Stomach (tissue), 19 donors: ENCODE measurements around the gene CINP. TPM values are rescaled to one million over a fixed set of nuclear protein-coding genes. Genes with fewer than 3 reads are reported as not detected.

Source experiments
- DNase-seq, 2 donors: peaks; one replicate each; pipeline versions ENCODE4 v3.0.0 to v3.0.0-alpha.2; 2013 to 2019
- H3K27ac ChIP-seq, 5 donors: fragments of 200-600 bp in 4 of 5; sonication (generic) in 4 of 5; one replicate each; pipeline ENCODE4 v1.5.1; 2013 to 2019; ENCODE audit warnings: mild to moderate bottlenecking in 1 of 5, moderate library complexity in 1 of 5
- H3K27me3 ChIP-seq, 3 donors: fragments of 200-600 bp; sonication (generic); one replicate each; pipeline ENCODE4 v1.5.1; 2017 to 2019; ENCODE audit warnings: mixed run types in 1 of 3
- H3K36me3 ChIP-seq, 4 donors: fragments of 200-600 bp; sonication (generic); 1 replicate in 3 of 4; 2 replicates in 1 of 4; pipeline ENCODE4 v1.5.1; 2016 to 2019
- H3K4me1 ChIP-seq, 4 donors: fragments of 200-600 bp; sonication (generic); one replicate each; pipeline ENCODE4 v1.5.1; 2016 to 2019
- H3K4me3 ChIP-seq, 4 donors: fragments of 200-600 bp; sonication (generic) in 3 of 4; one replicate each; pipeline ENCODE4 v1.5.1; 2016 to 2019; ENCODE audit warnings: mild to moderate bottlenecking in 1 of 4
- H3K9me3 ChIP-seq, 4 donors: fragments of 200-600 bp; sonication (generic); one replicate each; pipeline ENCODE4 v1.5.1; 2016 to 2019
- CTCF ChIP-seq, 7 experiments: fragments of 450-650 bp in 4 of 7; fragments of 200-600 bp in 3 of 7; sonication (generic) in 3 of 7; IDR thresholded peaks; one replicate each; pipeline ENCODE4 v1.5.1; 2016 to 2019; ENCODE audit warnings: antibody characterized with exemption in 7 of 7, control low read depth in 2 of 7, mild to moderate bottlenecking in 1 of 7
- EP300 ChIP-seq: sonication (generic); formaldehyde crosslinking; IDR thresholded peaks from one replicate; pipeline ENCODE4 v1.6.1; 2017; ENCODE audit warnings: antibody characterized with exemption
- POLR2A ChIP-seq, 4 donors: fragments of 450-650 bp; IDR thresholded peaks; one replicate each; pipeline ENCODE4 v1.6.1; 2016; ENCODE audit warnings: antibody characterized with exemption in 4 of 4, control low read depth in 2 of 4, mild to moderate bottlenecking in 1 of 4, moderate library complexity in 1 of 4
- POLR2AphosphoS5 ChIP-seq, 3 donors: sonication (generic); formaldehyde crosslinking; IDR thresholded peaks; one replicate each; pipeline ENCODE4 v1.6.1; 2016; ENCODE audit warnings: antibody characterized with exemption in 3 of 3
- WGBS, 5 donors: extraction: QIAGEN DNeasy Blood & Tissue Kit in 3 of 5; methylation state at CpG; one replicate each; pipeline versions ENCODE4 v1.1.5 to v1.1.7; 2013 to 2018; 5-methylcytosine and 5-hydroxymethylcytosine counted together
- intact Hi-C: fragments of 100-400 bp; cut with DNase I; formaldehyde crosslinking; loops from one replicate; pipeline ENCODE4 v1.15.1; 2023; ENCODE audit warnings: low total_unique reads
- long read RNA-seq, 10 donors: transcript quantifications; one replicate each; lab custom pipeline, GENCODE V29; 2026
- polyA plus RNA-seq, 3 donors: library from polyadenylated mRNA; stranded (reverse); fragments of 200-250 nt; gene quantifications; one replicate each; pipeline ENCODE4 v1.2.3, GENCODE V29; 2013
- total RNA-seq, 5 donors: library from RNA; depleted of rRNA; stranded (reverse); fragments of >200 nt; gene quantifications; one replicate each; pipeline versions ENCODE4 v1.1.0 to v1.2.3, GENCODE V29; 2014 to 2016
- donor health status: healthy with polysubstance abuse.
- donor health status: Bipolar disorder and iron deficiency.
- donor health status: healthy.

The CINP gene
- total RNA-seq (10 to 100 TPM in 3 of 5 donors, 1 to 10 TPM in 1, under 1 TPM in 1; 0.29 to 56.2 (median 13.8) TPM), polyA plus RNA-seq (10 to 100 TPM; 38.7 to 65.5 (median 44.0) TPM)
- long read RNA-seq, donor 1, full-length matches to known transcripts, result 6 of 6 reads
- long read RNA-seq, donor 1, partial matches to known transcripts, result 0 of 6 reads
- long read RNA-seq, donor 1, other reads (novel, unspliced or antisense), result 0 of 6 reads
- long read RNA-seq, donor 2, transcript CINP-201 (5 exons, 955 nt), result major isoform, 7 of 7 reads
- long read RNA-seq, donor 2, partial matches to known transcripts, result 0 of 7 reads
- long read RNA-seq, donor 2, other reads (novel, unspliced or antisense), result 0 of 7 reads
- long read RNA-seq, donor 3, transcript CINP-201 (5 exons, 955 nt), result major isoform, 5 of 6 reads
- long read RNA-seq, donor 3, partial matches to known transcripts, result 0 of 6 reads
- long read RNA-seq, donor 3, other reads (novel, unspliced or antisense), result 0 of 6 reads
- long read RNA-seq, donor 4, result 0 reads
- long read RNA-seq, donor 5, full-length matches to known transcripts, result 16 of 16 reads
- long read RNA-seq, donor 5, partial matches to known transcripts, result 0 of 16 reads
- long read RNA-seq, donor 5, other reads (novel, unspliced or antisense), result 0 of 16 reads
- long read RNA-seq, donor 6, full-length matches to known transcripts, result 32 of 32 reads
- long read RNA-seq, donor 6, partial matches to known transcripts, result 0 of 32 reads
- long read RNA-seq, donor 6, other reads (novel, unspliced or antisense), result 0 of 32 reads
- long read RNA-seq, donor 7, transcript CINP-201 (5 exons, 955 nt), result major isoform, 14 of 14 reads
- long read RNA-seq, donor 7, partial matches to known transcripts, result 0 of 14 reads
- long read RNA-seq, donor 7, other reads (novel, unspliced or antisense), result 0 of 14 reads
- long read RNA-seq, donor 8, transcript CINP-201 (5 exons, 955 nt), result major isoform, 18 of 21 reads
- long read RNA-seq, donor 8, partial matches to known transcripts, result 0 of 21 reads
- long read RNA-seq, donor 8, other reads (novel, unspliced or antisense), result 0 of 21 reads
- long read RNA-seq, donor 9, transcript CINP-201 (5 exons, 955 nt), result major isoform, 10 of 11 reads
- long read RNA-seq, donor 9, partial matches to known transcripts, result 0 of 11 reads
- long read RNA-seq, donor 9, other reads (novel, unspliced or antisense), result 0 of 11 reads
- long read RNA-seq, donor 10, transcript CINP-201 (5 exons, 955 nt), result major isoform, 8 of 8 reads
- long read RNA-seq, donor 10, partial matches to known transcripts, result 0 of 8 reads
- long read RNA-seq, donor 10, other reads (novel, unspliced or antisense), result 0 of 8 reads

GRCh38 chr14:102362545-102363181 lies at the start of gene CINP, which contains the start of gene TECPR2:
TSS of gene CINP (minus strand) at chr14:102362890. CDS start at chr14:102362851, 39 bp downstream.
TSS of gene TECPR2 (plus strand) at chr14:102362941. CDS start at chr14:102376722, 13,781 bp downstream.
- Histone ChIP-seq H3K4me3 (peak within 1 kb of the TSS; percentile 88 to 96 (median 94)), H3K4me1 (peaks cover 18 to 47% (median 33%) of the 10 kb centered on the region in 4 donors), H3K9me3 (no peaks in the 10 kb centered on the region), H3K36me3 (peaks cover 5 to 27% (median 18%) of the 10 kb centered on the region in 4 donors), H3K27me3 (no peaks in the 10 kb centered on the region), H3K27ac (peak within 1 kb of the TSS; percentile 87 to 99 (median 96))
- DNase-seq, result peak; percentile 99
- 0 to 1% (median 1%) methylated on average over 31 to 58 of the region's 58 CpGs for WGBS, 5 donors
- intact Hi-C loops, result no loop called here
- no peak for TF ChIP-seq EP300
- peak in 2 of 4 donors; percentile 14 to 29 for TF ChIP-seq POLR2A (IDR thresholded peaks at IDR 0.05)
- peak; percentile 75 to 88 (median 85) for TF ChIP-seq POLR2AphosphoS5 (IDR thresholded peaks at IDR 0.05)
- TF ChIP-seq CTCF (IDR thresholded peaks at IDR 0.05), result no peak

GRCh38 chr14:102408724-102409123 lies 46.0 kb upstream of the CINP start:
- H3K9me3 ChIP-seq, result peaks cover 0 to 3% (median 0%) of the 10 kb centered on the region in 4 donors
- TF ChIP-seq CTCF (IDR thresholded peaks at IDR 0.05) (no peak), POLR2AphosphoS5 (IDR thresholded peaks at IDR 0.05) (peak in 1 of 3 donors; percentile 21)
- DNase-seq, result peak in 1 of 2 donors; percentile 21
- H3K36me3 ChIP-seq, result peaks cover 0 to 42% (median 35%) of the 10 kb centered on the region in 4 donors
- H3K4me1 ChIP-seq, result peaks cover 0 to 8% (median 0%) of the 10 kb centered on the region in 4 donors
- intact Hi-C loops, result no loop called here
- no peaks in the 10 kb centered on the region for H3K27me3 ChIP-seq
- H3K4me3 ChIP-seq, result no peak overlapping the region
- H3K27ac ChIP-seq, result peak overlapping the region in 2 of 5 donors; percentile 64 to 70

- H3K27me3 ChIP-seq, result no peaks in the 10 kb centered on the region
- peak overlapping the region in 2 of 5 donors; percentile 64 to 70 for H3K27ac ChIP-seq
- peaks cover 0 to 8% (median 0%) of the 10 kb centered on the region in 4 donors for H3K4me1 ChIP-seq
- TF ChIP-seq EP300 (no peak), POLR2A (IDR thresholded peaks at IDR 0.05) (no peak), CTCF (IDR thresholded peaks at IDR 0.05) (no peak), POLR2AphosphoS5 (IDR thresholded peaks at IDR 0.05) (no peak)
- 86 to 92% (median 91%) methylated on average over 6 to 7 of the region's 7 CpGs for WGBS, 5 donors
- peaks cover 0 to 38% (median 31%) of the 10 kb centered on the region in 4 donors for H3K36me3 ChIP-seq
- intact Hi-C loops, result no loop called here
- no peak for DNase-seq
- peaks cover 0 to 17% (median 6%) of the 10 kb centered on the region in 4 donors for H3K9me3 ChIP-seq
- H3K4me3 ChIP-seq, result no peak overlapping the region
Measured at GRCh38 chr14:102407258-102407657, 44.6 kb upstream of the CINP start.
